HG03060 (cell line): ENCODE data around the gene MT1E.

Experiments used
- ATAC-seq: cut with Tn5 transposase; IDR thresholded peaks from one replicate; pipeline ENCODE4 v1.9.1; 2021; ENCODE audit warnings: low read depth, moderate number of reproducible peaks; ENCODE audit not compliant: unreplicated experiment

MT1E gene

GRCh38 chr16:56623637-56624036 lies 1.9 kb upstream of the MT1E start:
- ATAC-seq = no peak

- no peak for ATAC-seq
Observed at GRCh38 chr16:56625943-56626654, 518 bp downstream of the MT1E start.

DNA sequence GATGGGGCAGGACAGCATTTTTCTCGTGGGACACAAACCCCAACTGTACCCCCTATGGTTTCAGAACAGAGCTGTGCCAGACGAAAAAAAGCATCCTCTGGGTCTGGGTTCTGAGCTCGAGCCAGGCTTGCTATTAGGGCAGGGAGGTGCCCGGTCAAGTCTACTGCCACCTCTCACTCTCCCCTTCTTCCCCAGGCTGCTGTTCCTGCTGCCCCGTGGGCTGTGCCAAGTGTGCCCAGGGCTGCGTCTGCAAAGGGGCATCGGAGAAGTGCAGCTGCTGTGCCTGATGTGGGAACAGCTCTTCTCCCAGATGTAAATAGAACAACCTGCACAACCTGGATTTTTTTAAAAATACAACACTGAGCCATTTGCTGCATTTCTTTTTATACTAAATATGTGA lies 1.1 kb downstream of the MT1E start:
- ATAC-seq = no peak

DNA sequence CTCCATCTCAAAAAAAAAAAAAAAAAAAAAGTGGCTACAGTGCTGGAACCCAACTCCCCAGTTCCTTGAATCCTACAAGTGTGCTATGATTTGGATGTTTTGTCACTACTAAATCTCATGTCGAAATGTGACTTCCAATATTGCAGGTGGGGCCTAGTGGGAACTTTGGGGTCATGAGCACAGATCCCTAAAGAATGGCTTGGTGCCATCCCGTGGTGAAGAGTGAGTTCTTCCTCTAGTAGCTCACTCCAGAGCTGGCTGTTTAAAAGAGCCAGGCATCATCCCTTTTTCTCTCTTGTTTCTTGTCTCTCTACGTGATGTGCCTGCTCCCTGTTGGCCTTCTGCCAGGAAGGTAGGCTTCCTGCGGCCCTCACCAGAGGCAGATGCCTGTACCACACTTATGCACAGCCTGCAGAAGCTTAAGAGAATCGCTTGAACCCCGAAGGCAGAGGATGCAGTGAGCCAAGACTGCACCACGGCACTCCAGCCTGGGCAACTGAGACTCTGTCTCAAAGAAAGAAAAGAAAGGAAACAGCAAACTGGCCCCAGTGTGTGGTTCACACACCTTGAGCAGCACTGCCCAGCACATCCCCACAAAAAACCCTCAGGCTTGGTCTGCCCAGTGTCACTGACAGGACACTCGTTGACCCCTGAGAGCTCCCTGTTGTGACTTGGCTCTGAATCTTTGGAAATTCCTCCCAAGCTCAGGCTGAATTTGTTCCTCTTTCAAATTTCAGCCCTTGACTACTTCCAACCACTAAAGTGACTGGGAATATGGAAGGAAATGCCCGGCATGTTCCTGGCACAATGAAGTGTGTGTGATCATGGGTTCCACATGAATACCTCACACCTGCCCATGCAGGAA lies 3.1 kb downstream of the MT1E start:
- no peak for ATAC-seq

DNA sequence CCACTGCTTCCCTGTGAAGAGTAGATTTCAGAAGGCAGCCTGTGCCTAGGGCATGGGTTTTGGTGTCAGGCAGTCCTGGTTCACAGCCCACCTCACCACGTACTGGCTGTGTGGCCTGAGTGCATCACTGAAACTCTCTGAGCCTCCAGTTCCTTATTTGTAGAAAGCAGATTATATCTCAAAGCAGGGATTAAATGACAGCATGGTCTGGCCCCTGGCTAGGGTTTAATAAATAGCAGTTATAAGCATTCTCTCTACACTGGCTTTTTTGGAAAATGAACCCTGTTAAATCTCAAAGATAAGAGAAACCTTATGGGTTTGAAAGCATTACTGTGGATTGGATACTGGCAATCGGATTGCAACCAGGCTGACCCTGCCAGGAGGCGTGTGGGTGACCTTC lies 4.0 kb downstream of the MT1E start:
- ATAC-seq = no peak

DNA sequence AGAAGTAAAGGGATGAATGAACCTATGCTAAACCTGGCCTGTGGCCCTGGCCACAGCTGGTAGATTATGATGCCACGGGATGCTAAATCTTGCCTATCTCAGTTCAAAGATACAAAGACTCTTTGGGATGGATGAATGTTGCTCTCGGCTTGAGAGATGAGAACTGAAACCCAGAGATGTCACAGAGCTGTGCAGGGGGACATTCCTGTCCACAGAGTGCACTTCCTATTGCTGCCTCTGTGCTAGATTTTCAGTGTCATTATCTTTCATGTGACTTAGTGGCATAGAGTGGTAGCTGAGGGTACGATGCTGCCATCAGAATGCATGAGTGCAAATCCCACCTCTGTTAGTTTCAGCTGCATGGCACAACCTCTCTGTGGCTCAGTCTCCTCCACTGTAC lies 4.6 kb downstream of the MT1E start:
- peak; percentile 82 for ATAC-seq

- ATAC-seq = no peak
Observed at GRCh38 chr16:56631197-56631596, 5.6 kb downstream of the MT1E start.

- no peak for ATAC-seq
Observed at GRCh38 chr16:56631832-56632155, 6.2 kb downstream of the MT1E start.

- no peak for ATAC-seq
Observed at GRCh38 chr16:56632156-56632847, 6.7 kb downstream of the MT1E start, which contains the start of gene MT1M. Gene MT1M (plus strand): TSS chr16:56632659. CDS start chr16:56632732, 73 bp downstream.

- ATAC-seq = no peak
Observed at GRCh38 chr16:56632848-56633365, 7.3 kb downstream of the MT1E start.

DNA sequence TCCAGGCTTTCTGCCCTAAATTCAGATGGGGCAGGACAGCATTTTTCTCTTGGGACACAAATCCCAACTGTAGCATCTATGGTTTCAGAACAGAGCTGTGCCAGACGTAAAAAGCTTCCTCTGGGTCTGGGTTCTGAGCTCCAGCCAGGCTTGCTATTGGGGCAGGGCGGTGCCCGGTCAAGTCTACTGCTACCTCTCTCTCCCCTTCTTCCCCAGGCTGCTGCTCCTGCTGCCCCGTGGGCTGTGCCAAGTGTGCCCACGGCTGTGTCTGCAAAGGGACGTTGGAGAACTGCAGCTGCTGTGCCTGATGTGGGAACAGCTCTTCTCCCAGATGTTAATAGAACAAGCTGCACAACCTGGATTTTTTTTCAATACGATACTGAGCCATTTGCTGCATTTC lies 8.0 kb downstream of the MT1E start:
- no peak for ATAC-seq

DNA sequence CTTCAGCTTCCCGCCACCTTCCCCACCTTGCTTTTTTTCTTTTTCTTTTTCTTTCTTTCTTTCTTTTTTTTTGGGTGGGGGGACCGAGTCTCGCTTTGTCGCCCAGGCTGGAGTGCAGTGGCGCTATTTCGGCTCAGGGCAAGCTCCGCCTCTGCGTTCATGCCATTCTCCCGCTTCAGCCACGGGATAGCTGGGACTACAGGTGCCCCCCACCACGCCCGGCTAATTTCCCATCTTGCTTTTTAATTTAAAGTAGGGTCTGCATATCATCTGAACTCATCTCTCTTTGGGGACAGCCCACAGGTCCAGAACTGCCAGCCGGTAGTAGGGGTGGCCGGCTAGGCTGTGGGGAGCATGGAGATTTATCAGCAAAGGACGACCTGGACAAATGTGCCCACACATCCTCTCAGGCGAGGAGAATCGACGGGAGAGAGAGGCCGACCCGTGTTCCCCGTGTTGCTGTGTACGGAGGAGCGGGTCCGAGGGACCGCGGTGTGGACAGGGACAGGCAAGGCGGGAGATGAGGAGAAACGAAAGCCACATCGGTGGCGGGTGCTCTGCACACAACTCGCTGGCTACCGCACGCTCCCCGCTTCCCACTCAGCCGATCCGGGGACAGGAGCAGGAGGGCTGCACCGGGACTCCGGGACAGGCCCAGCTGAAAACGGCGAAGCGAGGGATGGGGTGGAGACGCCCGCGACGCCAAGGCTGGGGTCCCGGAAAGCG lies 9.3 kb downstream of the MT1E start:
- no peak for ATAC-seq

- no peak for ATAC-seq
Observed at GRCh38 chr16:56635441-56635967, 9.9 kb downstream of the MT1E start.

- ATAC-seq = no peak
Observed at GRCh38 chr16:56636616-56637413, 11.2 kb downstream of the MT1E start.

DNA sequence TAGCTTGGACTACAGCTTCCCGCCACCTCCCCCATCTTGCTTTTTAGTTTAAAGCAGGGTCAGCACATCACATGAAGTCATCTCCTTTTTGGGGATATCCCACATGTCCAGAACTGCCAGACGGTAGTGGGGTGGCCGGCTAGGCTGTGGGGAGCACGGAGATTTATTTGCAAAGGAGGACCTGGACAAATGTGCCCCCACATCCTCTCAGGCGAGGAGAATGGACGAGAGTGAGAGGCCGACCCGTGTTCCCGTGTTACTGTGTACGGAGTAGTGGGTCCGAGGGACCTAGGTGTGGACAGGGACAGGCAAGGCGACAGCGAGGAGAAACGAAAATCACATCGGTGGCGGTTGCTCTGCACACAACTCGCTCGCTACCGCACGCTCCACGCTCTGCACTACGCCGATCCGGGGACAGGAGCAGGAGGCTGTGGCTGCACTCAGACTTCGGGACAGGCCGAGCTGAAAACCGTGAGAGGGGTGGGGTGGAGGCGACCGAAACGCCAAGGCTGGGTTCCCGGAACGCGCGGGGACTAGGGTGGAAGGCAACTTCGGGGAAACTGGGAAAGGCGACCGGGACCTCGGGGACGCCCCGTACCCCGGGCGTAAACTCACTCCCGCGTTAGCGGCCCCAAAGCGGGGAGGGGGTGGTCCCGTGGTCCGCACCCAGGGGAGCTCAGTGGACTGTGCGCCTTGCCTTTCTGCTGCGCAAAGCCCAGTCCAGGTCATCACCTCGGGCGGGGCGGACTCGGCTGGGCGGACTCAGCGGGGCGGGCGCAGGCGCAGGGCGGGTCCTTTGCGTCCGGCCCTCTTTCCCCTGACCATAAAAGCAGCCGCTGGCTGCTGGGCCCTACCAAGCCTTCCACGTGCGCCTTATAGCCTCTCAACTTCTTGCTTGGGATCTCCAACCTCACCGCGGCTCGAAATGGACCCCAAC lies 12.5 kb downstream of the MT1E start, which contains the start of gene MT1A:
TSS of gene MT1A (plus strand) at position 853 of the 937 bp plus-strand sequence. CDS start at position 926, 73 bp downstream.
- no peak for ATAC-seq

- ATAC-seq = no peak
Observed at GRCh38 chr16:56639045-56639444, 13.5 kb downstream of the MT1E start.

DNA sequence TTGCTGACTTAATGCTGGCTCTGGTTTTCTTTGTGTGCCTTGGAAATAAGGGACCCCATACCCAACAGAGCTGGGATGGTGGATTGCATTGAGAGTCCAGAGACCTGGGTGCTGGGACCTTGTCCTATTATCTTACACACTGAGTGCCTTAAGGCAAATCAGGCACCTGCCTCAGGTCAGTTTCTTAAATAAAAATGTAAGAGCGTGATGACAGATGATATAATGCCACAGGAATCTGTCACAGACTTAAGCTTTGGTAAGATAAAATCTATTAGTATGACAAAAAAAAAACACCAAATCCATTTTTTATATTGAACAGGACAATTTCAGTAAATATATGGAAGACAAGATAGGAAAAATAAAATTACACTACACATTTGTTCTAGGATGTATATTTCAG lies 14.5 kb downstream of the MT1E start:
- ATAC-seq = no peak

DNA sequence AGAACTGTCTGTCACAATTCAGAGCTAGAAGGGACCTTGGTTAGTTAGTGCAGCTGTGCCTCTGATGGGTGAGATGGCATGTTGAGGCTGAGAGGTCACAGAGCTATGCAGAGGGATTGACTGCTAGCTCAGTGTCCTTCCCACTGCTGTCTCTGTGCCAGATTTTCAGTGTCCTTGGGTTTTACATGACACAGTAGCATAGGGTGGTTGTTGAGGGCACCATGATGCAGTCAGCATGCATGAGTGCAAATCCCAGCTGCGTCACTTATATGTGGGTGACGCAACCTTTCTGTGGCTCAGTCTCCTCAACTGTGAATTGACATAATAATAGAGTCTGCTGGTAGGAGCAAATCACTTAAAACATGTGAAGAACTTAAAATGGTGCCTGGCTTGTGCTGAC lies 15.6 kb downstream of the MT1E start:
- ATAC-seq = no peak
